LNCaP clone FGC (cell line): ENCODE results near the gene CAPN2.

Experiments
- DNase-seq: peaks from one replicate; pipeline ENCODE4 v3.0.0-alpha.2; 2011; ENCODE audit warnings: low read depth
- H3K4me3 ChIP-seq: 2 replicates; pipeline ENCODE4 v1.5.1; 2011; ENCODE audit warnings: mild to moderate bottlenecking, low read depth, low read length, control low read depth
- CTCF ChIP-seq: IDR thresholded peaks from 2 replicates; pipeline ENCODE4 v1.5.1; 2012; ENCODE audit warnings: mild to moderate bottlenecking; ENCODE audit not compliant: control insufficient read depth, insufficient read depth; ENCODE audit errors: extremely low read depth

The CAPN2 gene

GRCh38 chr1:223712194-223712849 is at the start of gene CAPN2:
CAPN2 (plus strand) TSS chr1:223712539; CDS start chr1:223712641, 102 bp downstream.
- TF ChIP-seq CTCF = peak; percentile 83
- no peak for DNase-seq
- H3K4me3 ChIP-seq = peak within 1 kb of the TSS; percentile 55

GRCh38 chr1:223662943-223663342 is 49.4 kb upstream of the CAPN2 start:
- DNase-seq = no peak
- TF ChIP-seq CTCF = no peak
- H3K4me3 ChIP-seq = no peak overlapping the region

GRCh38 chr1:223664106-223664505 is 48.2 kb upstream of the CAPN2 start:
- TF ChIP-seq CTCF = no peak
- DNase-seq = no peak
- H3K4me3 ChIP-seq = no peak overlapping the region

- no peak for DNase-seq
These were observed 46.6 kb upstream of the CAPN2 start, which contains the start of gene CAPN8 for GRCh38 chr1:223665592-223666312. CAPN8 (minus strand) TSS chr1:223665701; CDS start chr1:223665646, 55 bp downstream.

GRCh38 chr1:223667484-223668182 is 44.7 kb upstream of the CAPN2 start:
- TF ChIP-seq CTCF = no peak
- H3K4me3 ChIP-seq = no peak overlapping the region
- DNase-seq = no peak

More at GRCh38 chr1:223665592-223666312, 46.6 kb upstream of the CAPN2 start, which contains the start of gene CAPN8:
- TF ChIP-seq CTCF = no peak
- no peak within 1 kb of the TSS for H3K4me3 ChIP-seq

GRCh38 chr1:223669003-223669795 is 43.1 kb upstream of the CAPN2 start:
- no peak for DNase-seq
- H3K4me3 ChIP-seq = no peak overlapping the region
- no peak for TF ChIP-seq CTCF
